Prostate gland (tissue), 2 donors: ENCODE results near the gene MUC13. TPM values are rescaled to one million over a fixed set of nuclear protein-coding genes. Genes with fewer than 3 reads are reported as not detected.

Experiments used
- DNase-seq: peaks from one replicate; pipeline ENCODE4 v3.0.0-alpha.2; 2019; ENCODE audit warnings: low spot score
- H3K27ac ChIP-seq, 2 donors: fragments of 200-600 bp; sonication (generic); 2 replicates each; pipeline ENCODE4 v1.5.1; 2017 to 2019
- H3K27me3 ChIP-seq: fragments of 200-600 bp; sonication (generic); replicated peaks from 2 replicates; pipeline ENCODE4 v1.5.1; 2019; ENCODE audit not compliant: insufficient read depth
- H3K36me3 ChIP-seq, 2 donors: fragments of 200-600 bp; sonication (generic); 1 replicate in 1 of 2; 2 replicates in 1 of 2; pipeline versions ENCODE4 v1.5.1 to v1.8.1; 2017 to 2019
- H3K4me1 ChIP-seq: fragments of 200-600 bp; sonication (generic); replicated peaks from 2 replicates; pipeline ENCODE4 v1.5.1; 2019
- H3K4me3 ChIP-seq, 2 donors: fragments of 200-600 bp; sonication (generic); 2 replicates each; pipeline ENCODE4 v1.5.1; 2017 to 2019
- H3K9me3 ChIP-seq: fragments of 200-600 bp; sonication (generic); 2 replicates; pipeline ENCODE4 v1.5.1; 2017
- CTCF ChIP-seq, 4 experiments: fragments of 200-600 bp in 2 of 4; fragments of 450-650 bp in 2 of 4; sonication (generic) in 2 of 4; IDR thresholded peaks; 1 replicate in 3 of 4; 2 replicates in 1 of 4; pipeline ENCODE4 v1.5.1; 2016 to 2019; ENCODE audit warnings: antibody characterized with exemption in 4 of 4, mild to moderate bottlenecking in 2 of 4, moderate library complexity in 2 of 4
- POLR2A ChIP-seq: fragments of 450-650 bp; IDR thresholded peaks from one replicate; pipeline ENCODE4 v1.6.1; 2016; ENCODE audit warnings: antibody characterized with exemption, mild to moderate bottlenecking
- POLR2AphosphoS5 ChIP-seq: sonication (generic); formaldehyde crosslinking; IDR thresholded peaks from one replicate; pipeline ENCODE4 v1.6.1; 2017; ENCODE audit warnings: antibody characterized with exemption
- WGBS: methylation state at CpG from one replicate; pipeline ENCODE4 v1.1.5; 2018; 5-methylcytosine and 5-hydroxymethylcytosine counted together
- intact Hi-C: fragments of 100-400 bp; cut with DNase I; formaldehyde crosslinking; loops from one replicate; pipeline ENCODE4 v1.14.2; 2022
- total RNA-seq, 2 donors: library from RNA; depleted of rRNA; stranded (reverse); fragments of >200 nt; gene quantifications; one replicate each; pipeline ENCODE4 v1.1.0, GENCODE V29; 2016

Gene MUC13
- total RNA-seq, 2 donors from 2014 or later: 1.3 to 1.5 TPM

- intact Hi-C loops: no loop called here
- TF ChIP-seq POLR2AphosphoS5 (no peak), CTCF (IDR thresholded peaks at IDR 0.05) (no peak), POLR2A (no peak)
- DNase-seq: no peak
- WGBS: 94% methylated on average over 2 of the region's 2 CpGs
- Histone ChIP-seq H3K4me1 (no peaks in the 10 kb centered on the region), H3K36me3 (no peaks in the 10 kb centered on the region), H3K4me3 (no peak overlapping the region), H3K27me3 (no peaks in the 10 kb centered on the region), H3K27ac (no peak overlapping the region), H3K9me3 (no peaks in the 10 kb centered on the region)
These were observed 72.5 kb downstream of the MUC13 start for GRCh38 chr3:124862006-124862405.

GRCh38 chr3:124861041-124861440 is 73.5 kb downstream of the MUC13 start:
- H3K4me1 ChIP-seq: no peaks in the 10 kb centered on the region
- H3K27me3 ChIP-seq: no peaks in the 10 kb centered on the region
- no peaks in the 10 kb centered on the region for H3K9me3 ChIP-seq
- no peak for DNase-seq
- intact Hi-C loops: no loop called here
- TF ChIP-seq POLR2A (no peak), CTCF (IDR thresholded peaks at IDR 0.05) (no peak), POLR2AphosphoS5 (no peak)
- WGBS: 62% methylated on average over 9 of the region's 9 CpGs
- H3K36me3 ChIP-seq: no peaks in the 10 kb centered on the region
- peak overlapping the region in 1 of 2 donors; percentile 7 for H3K27ac ChIP-seq
- H3K4me3 ChIP-seq: no peak overlapping the region

GRCh38 chr3:124860599-124860998 is 74.0 kb downstream of the MUC13 start:
- Histone ChIP-seq H3K27me3 (no peaks in the 10 kb centered on the region), H3K27ac (peak overlapping the region in 1 of 2 donors; percentile 7), H3K4me1 (no peaks in the 10 kb centered on the region), H3K36me3 (no peaks in the 10 kb centered on the region), H3K4me3 (no peak overlapping the region), H3K9me3 (no peaks in the 10 kb centered on the region)
- 58% methylated on average over 1 of the region's 1 CpG for WGBS
- intact Hi-C loops: no loop called here
- TF ChIP-seq POLR2A (no peak), POLR2AphosphoS5 (peak; percentile 58)
- DNase-seq: peak; percentile 50

- Histone ChIP-seq H3K4me1 (no peaks in the 10 kb centered on the region), H3K27me3 (no peaks in the 10 kb centered on the region), H3K4me3 (no peak overlapping the region), H3K27ac (no peak overlapping the region), H3K36me3 (no peaks in the 10 kb centered on the region), H3K9me3 (no peaks in the 10 kb centered on the region)
- intact Hi-C loops: no loop called here
- DNase-seq: no peak
- no peak for TF ChIP-seq POLR2AphosphoS5
- no peak for TF ChIP-seq CTCF (IDR thresholded peaks at IDR 0.05)
- no peak for TF ChIP-seq POLR2A
- 81% methylated on average over 7 of the region's 7 CpGs for WGBS
These were observed 75.5 kb downstream of the MUC13 start for GRCh38 chr3:124859025-124859424.

GRCh38 chr3:124858275-124858674 is 76.3 kb downstream of the MUC13 start:
- H3K36me3 ChIP-seq: no peaks in the 10 kb centered on the region
- WGBS: 66% methylated on average over 1 of the region's 1 CpG
- H3K27ac ChIP-seq: no peak overlapping the region
- no peak overlapping the region for H3K4me3 ChIP-seq
- TF ChIP-seq CTCF (IDR thresholded peaks at IDR 0.05) (no peak), POLR2AphosphoS5 (no peak), POLR2A (no peak)
- intact Hi-C loops: no loop called here
- no peaks in the 10 kb centered on the region for H3K4me1 ChIP-seq
- H3K27me3 ChIP-seq: no peaks in the 10 kb centered on the region
- H3K9me3 ChIP-seq: no peaks in the 10 kb centered on the region
- DNase-seq: no peak
